Keratinocyte (primary cell): ENCODE results near the gene NFE2L3.

Experiments
- CTCF ChIP-seq, 3 experiments: IDR thresholded peaks in 1 of 3; conservative IDR thresholded peaks in 1 of 3; optimal IDR thresholded peaks in 1 of 3; 2 replicates in 2 of 3; 3 replicates in 1 of 3; pipeline versions ENCODE3 to v1.5.1; 2011; ENCODE audit warnings: low read length in 3 of 3, mild to moderate bottlenecking in 3 of 3, moderate library complexity in 2 of 3, control low read depth in 1 of 3, inconsistent platforms in 1 of 3; ENCODE audit not compliant: insufficient read depth in 2 of 3; ENCODE audit errors: extremely low read depth in 1 of 3
- EZH2 ChIP-seq: IDR thresholded peaks from one replicate; pipeline ENCODE4 v1.6.1; 2012; ENCODE audit warnings: inconsistent platforms, mild to moderate bottlenecking, low read length, moderate library complexity

- no peak for TF ChIP-seq CTCF (optimal IDR thresholded peaks at IDR 0.05 in 1 of 3, IDR thresholded peaks at IDR 0.05 in 1 of 3, conservative IDR thresholded peaks at IDR 0.05 in 1 of 3; ENCODE audit: extremely low read depth in 1 of 3, insufficient read depth in 2 of 3, low read length in 3 of 3)
- no peak for TF ChIP-seq EZH2
Observed at GRCh38 chr7:26105236-26105635, 46.8 kb upstream of the NFE2L3 start.
